Stimulated activated CD8-positive, alpha-beta memory T cell treated with anti-CD3 and anti-CD28 coated beads, Interleukin-12 subunit alpha, Interleukin-12 subunit beta, amount 100 ng/mL, for 1 hour (primary cell): Measurements from ENCODE around the gene SUPT20H.
A peak's percentile ranks its signal among the peaks of the same experiment; 100 is the strongest.

ENCODE experiments used
- DNase-seq: peaks from one replicate; pipeline ENCODE4 v3.0.0-alpha.2; 2020; ENCODE audit warnings: low read depth

SUPT20H gene

GRCh38 chr13:37058910-37059847, at the start of gene SUPT20H:
SUPT20H (minus strand) TSS chr13:37059688; CDS start chr13:37051490, 8,198 bp downstream.
- DNase-seq = peak; percentile 87

DNA sequence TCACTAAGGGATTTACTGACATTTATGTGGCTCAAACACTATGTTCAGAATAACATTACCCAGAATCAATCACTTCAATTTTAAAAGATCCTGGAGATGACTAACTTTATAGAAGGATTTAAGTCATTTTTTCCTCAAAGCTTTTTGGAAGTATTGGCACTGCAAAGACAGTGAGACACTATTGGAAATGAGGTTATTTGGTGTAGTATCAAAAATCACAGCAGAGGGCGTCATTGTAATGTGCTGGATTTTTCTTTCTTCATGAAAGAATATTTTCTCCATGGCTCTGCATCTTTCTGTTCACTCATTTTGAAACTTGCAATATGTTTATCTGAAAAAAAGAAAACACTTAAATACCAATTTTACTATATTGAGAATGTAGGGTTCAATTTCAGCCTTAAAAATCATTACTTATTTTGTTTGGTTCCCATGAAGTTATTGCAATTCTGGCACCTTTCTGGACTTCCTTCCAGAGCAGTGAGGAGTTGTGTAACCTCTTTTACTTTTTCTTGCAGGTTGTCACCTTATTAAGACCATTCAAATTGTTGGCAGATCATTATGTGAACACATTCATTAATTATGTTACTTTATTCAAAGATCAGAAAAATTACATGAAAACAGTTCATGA, 49.7 kb upstream of the SUPT20H start:
- no peak for DNase-seq

- no peak for DNase-seq
Observed at GRCh38 chr13:37107868-37108267, 48.4 kb upstream of the SUPT20H start.

GRCh38 chr13:37107456-37107855, 48.0 kb upstream of the SUPT20H start:
- DNase-seq = no peak

DNA sequence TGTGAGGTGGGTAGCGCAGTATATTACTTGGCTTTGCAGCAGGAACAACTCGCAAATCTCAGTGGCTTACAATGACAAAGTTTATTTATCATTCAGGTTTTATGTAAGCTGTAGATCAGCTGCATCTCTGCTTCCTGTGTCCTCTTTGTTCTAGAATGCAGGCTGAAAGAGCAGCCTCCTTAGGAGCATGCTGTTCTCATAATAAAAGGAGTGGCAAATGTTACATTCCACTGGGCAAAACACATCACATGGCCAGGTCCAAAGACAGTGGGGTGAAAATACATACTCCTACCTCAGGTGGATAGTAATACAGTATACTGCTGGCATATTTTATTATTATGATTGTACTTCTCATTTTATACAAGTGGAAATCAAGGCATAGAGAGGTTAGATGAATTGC, 47.2 kb upstream of the SUPT20H start:
- DNase-seq = no peak

GRCh38 chr13:37105251-37105714, 45.8 kb upstream of the SUPT20H start, which contains the start of gene CSNK1A1L:
CSNK1A1L (minus strand) TSS chr13:37105664; CDS start chr13:37105256, 408 bp downstream.
- DNase-seq = no peak

DNA sequence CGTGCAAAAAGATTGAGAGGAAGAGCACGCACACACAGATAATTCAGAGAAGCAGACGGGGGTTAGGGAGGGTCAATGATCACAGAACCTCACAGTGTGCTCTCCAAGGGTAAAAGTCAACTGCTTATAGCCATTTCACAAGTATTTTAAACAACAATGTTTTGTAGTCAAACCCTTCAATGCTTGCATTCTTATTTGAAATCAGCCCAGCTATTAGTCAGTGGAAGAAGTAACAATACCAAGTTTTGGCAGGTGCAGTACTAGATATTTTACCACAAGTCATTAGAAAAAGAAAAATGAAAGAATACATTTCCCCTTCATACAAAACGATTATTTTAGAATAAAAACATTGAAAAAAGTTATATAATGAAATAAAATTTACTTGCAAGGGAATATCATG, 43.4 kb upstream of the SUPT20H start:
- no peak for DNase-seq

DNA sequence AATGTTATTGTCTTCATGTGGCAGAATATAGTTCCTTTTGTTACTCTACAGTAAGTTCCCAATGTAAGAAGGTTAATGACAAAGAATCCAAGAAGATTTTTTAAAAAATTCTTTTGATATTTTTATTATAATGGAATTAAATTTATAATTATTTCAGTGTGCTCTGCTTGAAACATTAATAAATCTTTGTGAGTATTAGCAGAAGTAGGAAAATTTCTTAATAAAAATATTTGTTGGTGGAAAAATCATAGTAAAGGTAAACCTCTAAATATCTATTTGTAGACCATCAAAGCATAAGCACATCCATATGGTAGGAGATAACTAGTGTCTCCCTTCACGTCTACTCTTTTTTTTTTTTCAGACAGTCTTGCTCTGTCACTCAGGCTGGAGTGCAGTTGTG, 41.7 kb upstream of the SUPT20H start:
- DNase-seq = no peak

GRCh38 chr13:37100731-37101130, 41.2 kb upstream of the SUPT20H start:
- no peak for DNase-seq

GRCh38 chr13:37097076-37097475, 37.6 kb upstream of the SUPT20H start:
- no peak for DNase-seq

DNA sequence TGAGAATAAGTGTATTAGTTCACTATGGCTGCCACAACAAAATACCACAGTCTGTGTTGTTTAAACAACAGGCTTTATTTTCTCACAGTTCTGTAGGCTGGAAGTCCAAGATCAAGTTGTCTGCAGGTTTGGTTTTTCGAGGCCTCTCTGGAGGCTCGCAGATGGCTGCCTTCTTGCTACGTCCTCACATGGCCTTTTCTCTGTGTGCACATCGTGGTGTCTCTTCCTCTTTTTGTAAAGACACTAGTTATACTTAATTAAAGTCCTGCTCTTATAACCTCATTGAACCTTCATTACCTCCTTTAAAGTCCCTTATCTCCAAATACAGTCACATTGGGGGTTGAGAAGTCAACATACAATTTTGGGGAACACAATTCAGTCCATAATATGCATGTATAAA, 35.4 kb upstream of the SUPT20H start:
- DNase-seq = no peak

- DNase-seq = no peak
Observed at GRCh38 chr13:37094099-37094498, 34.6 kb upstream of the SUPT20H start.

GRCh38 chr13:37091835-37092234, 32.3 kb upstream of the SUPT20H start:
- no peak for DNase-seq

GRCh38 chr13:37090912-37091311, 31.4 kb upstream of the SUPT20H start:
- DNase-seq = no peak

- no peak for DNase-seq
Observed at GRCh38 chr13:37089495-37089894, 30.0 kb upstream of the SUPT20H start.

- DNase-seq = no peak
Observed at GRCh38 chr13:37087486-37087885, 28.0 kb upstream of the SUPT20H start.

GRCh38 chr13:37085606-37086005, 26.1 kb upstream of the SUPT20H start:
- DNase-seq = no peak

- DNase-seq = no peak
Observed at GRCh38 chr13:37076818-37077217, 17.3 kb upstream of the SUPT20H start.

- DNase-seq = no peak
Observed at GRCh38 chr13:37075164-37075563, 15.7 kb upstream of the SUPT20H start.

GRCh38 chr13:37074703-37075102, 15.2 kb upstream of the SUPT20H start:
- no peak for DNase-seq

DNA sequence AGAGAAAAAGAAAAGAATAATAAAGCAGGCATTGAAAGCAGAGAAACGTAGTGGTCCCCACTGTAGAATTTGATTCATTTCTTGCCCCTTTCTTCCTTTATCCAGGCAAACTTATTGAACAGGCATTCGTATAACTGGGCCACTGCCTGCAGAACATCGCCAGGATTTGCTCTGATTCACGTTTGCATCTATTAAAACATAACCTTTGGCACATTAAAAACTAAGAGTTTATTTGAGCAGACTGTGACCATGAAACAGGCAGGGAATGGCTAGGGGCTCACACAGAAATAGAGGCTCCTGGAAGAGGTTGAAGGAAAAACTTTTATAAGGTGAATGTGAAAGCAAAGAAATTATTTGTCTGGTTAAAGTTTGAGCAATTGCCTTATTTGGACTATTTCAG, 12.5 kb upstream of the SUPT20H start:
- DNase-seq = no peak

DNA sequence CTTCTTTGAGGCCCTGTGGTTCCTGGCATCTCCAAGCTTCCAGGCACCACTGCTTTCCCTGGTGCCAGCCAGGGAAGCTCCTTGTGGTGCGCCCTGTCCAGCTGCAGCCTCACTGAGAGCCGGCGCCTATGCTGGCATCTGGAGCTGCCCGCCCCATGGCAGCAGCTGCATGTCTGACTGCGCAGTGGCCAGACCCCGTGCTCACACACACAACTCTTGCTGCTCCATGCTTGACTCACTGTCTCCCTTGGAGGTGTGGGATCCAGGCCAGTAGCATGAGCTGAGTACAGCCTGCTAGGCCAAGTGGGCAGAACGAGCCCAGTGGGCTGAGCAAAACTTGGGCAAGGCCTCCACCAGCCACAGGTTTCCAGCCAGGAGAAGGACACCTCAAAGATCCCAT, 11.5 kb upstream of the SUPT20H start:
- no peak for DNase-seq

- DNase-seq = no peak
Observed at GRCh38 chr13:37070145-37070695, 10.7 kb upstream of the SUPT20H start.
